Posterior cingulate gyrus (tissue), 11 donors: ENCODE data around the gene PPM1K.
A peak's percentile ranks its signal among the peaks of the same experiment; 100 is the strongest.
"Not testable (repeated sequence)": the region's sequence is repeated elsewhere in the genome, so short reads cannot be mapped to it uniquely, and the experiment has no call there.

Source experiments
- DNase-seq, 10 donors: peaks; one replicate each; pipeline versions ENCODE4 v3.0.0 to v3.0.0-alpha.2; 2020 to 2021; ENCODE audit warnings: mixed read lengths in 3 of 10
- intact Hi-C: fragments of 100-400 bp; cut with DNase I; formaldehyde crosslinking; loops from one replicate; pipeline ENCODE4 v1.15.1; 2023

PPM1K gene

GRCh38 chr4:88284439-88285234, at the start of gene PPM1K:
Gene PPM1K, minus strand, starts transcription at chr4:88284561. Its CDS starts 5,978 bp downstream, at chr4:88278583.
- DNase-seq = peak; percentile 98 to 100 (median 99)
- intact Hi-C loops = loop anchor here (1.0 to 5.0 kb wide), 5 partner anchors 62 to 308 kb away; partner anchors contain the start of genes HERC3 and HERC5

GRCh38 chr4:88333741-88334405, 49.5 kb upstream of the PPM1K start:
- no peak for DNase-seq
- intact Hi-C loops = no loop called here

GRCh38 chr4:88327665-88328064, 43.3 kb upstream of the PPM1K start:
- no peak for DNase-seq

GRCh38 chr4:88320780-88321373, 36.5 kb upstream of the PPM1K start:
- intact Hi-C loops = no loop called here
- DNase-seq = peak in 1 of 10 donors; percentile 81

More at GRCh38 chr4:88327665-88328064, 43.3 kb upstream of the PPM1K start:
- intact Hi-C loops = no loop called here

- intact Hi-C loops = no loop called here
- DNase-seq = no peak
These were observed 35.9 kb upstream of the PPM1K start for GRCh38 chr4:88320224-88320779.

DNA sequence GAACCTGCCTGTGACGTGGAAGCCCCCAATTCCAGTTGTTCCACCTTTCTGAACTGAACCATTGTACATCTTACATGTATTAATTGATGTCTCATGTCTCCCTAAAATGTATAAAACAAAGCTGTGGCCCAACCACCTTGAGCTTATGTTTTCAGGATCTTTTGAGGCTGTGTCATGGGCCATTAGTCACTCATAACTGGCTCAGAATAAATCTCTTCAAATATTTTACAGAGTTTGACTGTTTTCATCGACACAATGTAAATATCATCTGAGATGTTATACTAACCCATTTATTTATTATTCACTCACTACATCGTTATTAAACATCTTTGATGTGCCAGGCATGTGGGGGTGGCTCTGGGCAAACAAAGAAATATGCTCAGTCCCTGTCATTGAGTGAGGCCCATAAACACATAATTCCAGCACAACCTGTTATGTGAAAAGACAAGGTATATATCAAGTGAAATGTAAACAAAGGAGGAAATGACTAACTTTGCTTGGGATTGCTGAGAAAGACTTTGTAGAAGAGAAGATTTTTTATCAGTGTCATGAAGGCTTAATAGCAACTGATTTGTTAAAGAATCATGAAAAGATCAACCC, 34.5 kb upstream of the PPM1K start:
- intact Hi-C loops = no loop called here
- no peak for DNase-seq

GRCh38 chr4:88315460-88316017, 31.2 kb upstream of the PPM1K start:
- no peak for DNase-seq
- intact Hi-C loops = no loop called here

- peak in 1 of 10 donors; percentile 73 for DNase-seq
- intact Hi-C loops = not testable (repeated sequence)
These were observed 28.8 kb upstream of the PPM1K start for GRCh38 chr4:88313088-88313624.

GRCh38 chr4:88308587-88308986, 24.2 kb upstream of the PPM1K start:
- intact Hi-C loops = no loop called here
- no peak for DNase-seq

- intact Hi-C loops = no loop called here
- DNase-seq = no peak
These were observed 13.5 kb upstream of the PPM1K start for GRCh38 chr4:88297725-88298454.

- no peak for DNase-seq
- intact Hi-C loops = no loop called here
These were observed 12.8 kb upstream of the PPM1K start for GRCh38 chr4:88297212-88297516.

DNA sequence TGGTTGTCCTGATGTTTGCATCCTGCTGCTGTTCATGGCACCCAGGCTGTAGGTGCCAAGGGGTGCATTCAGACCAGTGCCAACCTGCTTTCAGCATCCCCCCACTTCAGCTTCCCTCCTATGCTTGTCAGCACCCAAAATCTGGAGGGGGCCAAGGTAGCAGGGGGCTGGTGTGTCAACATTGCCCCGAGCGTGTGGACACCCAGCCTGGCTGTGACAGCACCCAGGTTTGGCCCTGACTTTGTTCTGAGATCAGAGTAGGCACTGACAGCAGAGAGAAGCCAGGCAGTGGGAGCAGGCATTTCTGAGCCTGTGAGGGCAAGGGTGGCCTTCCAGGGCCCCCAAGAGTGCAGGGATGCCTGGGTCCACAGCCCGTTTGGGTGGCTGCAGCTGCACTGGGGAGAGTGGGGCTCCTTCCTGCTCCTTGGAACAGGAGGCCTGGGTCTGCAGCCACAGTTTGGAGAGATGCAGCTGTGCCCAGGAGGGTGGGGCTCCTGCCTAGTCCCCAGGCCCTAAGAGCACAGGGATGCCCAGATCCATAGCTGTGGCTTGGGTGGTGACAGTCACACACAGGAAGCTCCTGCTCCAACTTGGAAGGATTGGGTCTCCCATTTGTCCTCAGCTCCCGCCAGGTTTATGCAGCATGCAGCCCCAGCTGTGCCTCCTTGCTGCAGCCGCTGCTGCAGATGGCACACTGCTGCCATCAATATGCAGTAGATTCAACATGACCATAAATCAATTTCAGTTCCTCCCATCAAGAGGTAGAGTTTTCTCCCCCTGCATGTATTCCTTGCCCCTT, 12.3 kb upstream of the PPM1K start:
- intact Hi-C loops = no loop called here
- peak in 1 of 10 donors; percentile 66 for DNase-seq

DNA sequence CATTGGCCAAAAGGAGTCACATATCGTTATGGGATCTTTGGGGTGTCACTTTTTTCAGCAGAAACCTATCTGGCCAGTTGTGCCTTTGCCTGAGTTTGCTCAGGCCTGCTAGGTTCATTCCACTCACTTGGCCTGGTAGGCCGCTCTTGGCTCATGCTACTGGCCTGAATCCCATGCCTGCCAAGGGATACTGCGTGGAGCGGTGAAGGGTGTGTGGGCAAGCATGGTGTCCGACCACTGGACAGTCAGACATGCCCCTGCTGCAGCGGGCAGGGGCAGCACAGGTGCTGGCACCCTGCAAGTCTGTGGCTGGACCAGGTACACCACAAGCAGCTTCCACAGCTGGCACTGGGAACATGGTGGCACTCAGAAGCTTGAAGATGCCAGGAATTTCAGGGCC, 11.3 kb upstream of the PPM1K start:
- DNase-seq = no peak
- intact Hi-C loops = no loop called here

GRCh38 chr4:88291003-88291402, 6.6 kb upstream of the PPM1K start:
- intact Hi-C loops = no loop called here
- DNase-seq = no peak

GRCh38 chr4:88286897-88287296, 2.5 kb upstream of the PPM1K start:
- intact Hi-C loops = loop anchor here (5.0 kb wide), 1 partner anchor 225 kb away; no protein-coding TSS in a partner anchor
- no peak for DNase-seq

DNA sequence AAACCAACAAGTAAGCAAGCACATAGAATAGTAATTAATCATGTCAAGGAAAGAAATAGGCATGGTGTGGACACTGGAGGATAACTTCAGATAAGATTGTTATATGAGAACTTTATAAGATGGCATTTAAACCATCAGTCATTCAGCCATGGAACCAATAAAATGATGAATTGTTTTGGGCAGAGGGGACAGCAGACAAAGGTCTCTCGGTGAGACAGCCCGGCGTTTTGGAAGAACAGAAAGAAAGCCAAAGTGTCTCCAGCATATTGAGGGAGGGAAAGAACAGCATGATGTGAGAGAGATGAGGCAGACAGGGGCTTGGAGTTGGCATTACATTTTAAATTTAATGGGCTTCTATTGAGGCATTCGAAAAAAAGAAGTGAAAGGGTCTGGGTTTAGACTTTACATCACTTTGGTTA, 883 bp upstream of the PPM1K start:
- intact Hi-C loops = loop anchor here (5.0 kb wide), 1 partner anchor 227 kb away; no protein-coding TSS in a partner anchor
- DNase-seq = no peak

GRCh38 chr4:88283661-88284438, 511 bp downstream of the PPM1K start:
- peak; percentile 41 to 94 (median 54) for DNase-seq
- intact Hi-C loops = loop anchor here (1.0 to 5.0 kb wide), 4 partner anchors 62 to 308 kb away; partner anchors contain the start of genes HERC3 and HERC5
